ENCODE measurements around the gene METRN.

DNA sequence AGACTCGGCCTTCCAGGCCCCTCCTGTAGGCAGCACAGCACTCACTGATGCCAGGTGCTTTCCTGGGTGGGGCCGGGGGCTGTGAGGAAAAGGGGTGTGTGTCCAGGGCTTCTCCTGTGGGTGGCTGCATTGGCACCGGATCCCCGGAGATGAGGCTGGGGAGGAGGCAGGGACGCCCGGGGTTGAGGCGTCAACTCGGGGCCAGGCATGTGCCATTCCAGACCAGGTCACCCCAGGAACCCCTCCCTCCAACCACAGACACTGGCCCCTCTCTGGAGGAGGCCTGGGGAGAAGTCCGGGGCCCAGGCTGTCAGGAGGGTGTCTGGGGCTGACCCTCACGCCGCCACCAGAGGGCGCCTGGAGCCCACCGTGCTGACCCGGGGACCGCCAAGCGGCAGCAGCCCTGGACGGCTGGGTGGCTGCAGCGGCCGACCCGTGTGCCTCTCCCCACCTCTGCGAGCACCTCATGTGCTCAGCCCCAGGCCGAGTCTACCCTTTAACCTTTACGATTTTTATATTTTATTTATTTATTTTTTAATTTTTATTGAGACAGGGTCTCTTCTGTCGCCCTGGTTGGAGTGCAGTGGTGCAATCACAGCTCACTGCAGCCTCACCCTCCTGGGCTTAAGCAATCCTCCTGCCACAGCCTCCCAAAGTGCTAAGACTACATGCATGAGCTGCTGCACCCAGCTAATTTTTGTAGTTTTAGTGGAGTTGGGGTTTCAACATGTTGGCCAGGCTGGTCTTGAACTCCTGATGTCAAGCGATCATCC lies 3.2 kb upstream of the METRN start:
- TF ChIP-seq POLR2A (IDR thresholded peaks at IDR 0.05; ENCODE audit: low read depth, low read length) (no peak), POLR2AphosphoS5 (IDR thresholded peaks at IDR 0.05; ENCODE audit: low read depth, low read length) (no peak)

Data from GM12892 (cell line).